GM12892 (cell line): ENCODE results near the gene CBY3.

ENCODE experiments used
- POLR2A ChIP-seq: IDR thresholded peaks from 2 replicates; pipeline ENCODE4 v1.6.1; 2011; ENCODE audit warnings: low read depth, low read length, control low read depth
- POLR2AphosphoS5 ChIP-seq: IDR thresholded peaks from 2 replicates; pipeline ENCODE4 v1.6.1; 2011; ENCODE audit warnings: low read depth, low read length, control low read depth

DNA sequence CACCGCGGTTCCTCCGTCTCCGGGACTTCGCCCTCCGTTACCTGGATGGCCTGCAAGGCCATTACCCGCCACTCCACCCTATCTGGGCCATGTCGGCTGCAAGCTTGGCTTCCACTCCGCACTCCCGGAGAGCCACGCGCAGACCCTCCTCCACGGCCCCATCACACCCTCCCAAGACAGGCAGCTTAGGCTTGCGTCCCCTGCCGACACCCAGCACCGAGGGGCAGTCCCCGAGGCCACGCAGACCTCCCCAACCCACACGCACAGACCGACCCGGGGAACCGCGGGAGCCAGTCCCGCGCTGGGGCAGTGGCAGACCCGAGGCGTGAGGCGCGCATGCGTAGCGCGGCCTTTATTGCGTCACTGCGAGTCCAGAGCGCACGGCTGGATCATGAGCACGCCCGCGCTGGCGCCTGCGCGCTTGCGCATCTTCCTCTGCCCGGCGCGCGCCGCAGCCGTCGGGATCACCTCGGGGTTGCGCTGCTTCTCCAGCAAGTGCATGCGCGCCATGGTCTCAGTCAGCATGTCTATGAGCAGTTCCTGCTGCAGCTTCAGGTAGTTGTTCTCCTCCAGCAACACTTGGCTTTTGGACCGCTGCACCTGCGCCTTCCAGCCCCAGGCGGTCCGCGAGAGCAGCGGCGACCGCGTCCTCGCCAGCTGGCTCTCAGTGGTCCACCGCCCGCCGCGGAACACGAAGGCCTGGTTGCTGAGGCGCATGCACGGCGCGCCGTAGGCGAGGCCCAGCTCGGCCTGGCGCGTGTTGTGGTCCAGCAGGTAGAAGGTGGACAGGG is 2.4 kb downstream of the CBY3 start:
- TF ChIP-seq POLR2AphosphoS5 (peak; percentile 96), POLR2A (peak; percentile 98)
